HCT116 (cell line): ENCODE results near the gene RPS13. TPM values are rescaled to one million over a fixed set of nuclear protein-coding genes. Genes with fewer than 3 reads are reported as not detected.

Experiments used
- ATAC-seq: fragments of 200-7000 bp; cut with Tn5 transposase; 2 replicates; pipeline ENCODE4 v1.9.1; 2020; ENCODE audit warnings: mild to moderate bottlenecking, moderate library complexity
- BruUV-seq: library from RNA; stranded (reverse); fragments of 400-500 nt; replicated peaks from 2 replicates; lab custom pipeline; 2021; lab: Mats Ljungman, UMichigan
- CTCF ChIA-PET: fragments of 300-600 bp; sonication (Branson Sonifier 250); formaldehyde crosslinking; loops from one replicate; lab custom pipeline; 2021; ENCODE audit warnings: antibody characterized with exemption; lab: Charles Lee
- POLR2A ChIA-PET: fragments of 300-600, 350-600 bp; sonication (Branson Sonifier 250); formaldehyde crosslinking; loops from one replicate; lab custom pipeline; 2021; ENCODE audit warnings: antibody characterized with exemption; lab: Charles Lee
- RAD21 ChIA-PET, 2 experiments: fragments of 300-600 bp; sonication (Branson Sonifier 250); formaldehyde crosslinking; loops; one replicate each; lab custom pipeline; 2023; ENCODE audit warnings: low total read pairs in 2 of 2; ENCODE audit not compliant: uncharacterized antibody in 2 of 2, unreplicated experiment in 2 of 2, low non-redundant PET in 1 of 2; lab: Charles Lee
- DNase-seq: peaks from one replicate; pipeline ENCODE4 v3.0.0-alpha.2; 2010; ENCODE audit warnings: low read depth, low spot score
- H2AFZ ChIP-seq: fragments of 200-600 bp; shearing (Covaris generic), sonication (generic); 2 replicates; pipeline ENCODE4 v1.6.1; 2017; ENCODE audit warnings: low read depth, mixed run types, mixed read lengths, antibody characterized with exemption, low read length; ENCODE audit not compliant: poor library complexity, severe bottlenecking
- H3K27ac ChIP-seq: 2 replicates; pipeline ENCODE4 v1.5.1; 2012; ENCODE audit warnings: low read depth, low read length
- H3K27me3 ChIP-seq: fragments of 200-600 bp; sonication (generic); 2 replicates; pipeline ENCODE4 v1.6.1; 2016; ENCODE audit warnings: mixed run types, low read length, mixed read lengths; ENCODE audit not compliant: insufficient read depth
- H3K36me3 ChIP-seq, 2 experiments: fragments of 200-500 bp in 1 of 2; fragments of 200-600 bp in 1 of 2; sonication (Bioruptor generic) in 1 of 2; sonication (generic) in 1 of 2; 2 replicates each; pipeline versions ENCODE4 v1.5.1 to v1.6.1; 2014 to 2016; ENCODE audit warnings: low read length in 2 of 2, inconsistent platforms in 1 of 2, mixed read lengths in 1 of 2, mixed run types in 1 of 2; ENCODE audit not compliant: insufficient read depth in 2 of 2, control insufficient read depth in 1 of 2
- H3K4me1 ChIP-seq, 2 experiments: fragments of 200-600 bp in 1 of 2; sonication (generic) in 1 of 2; 2 replicates each; pipeline versions ENCODE4 v1.5.1 to v1.6.1; 2012 to 2017; ENCODE audit warnings: low read length in 2 of 2, inconsistent platforms in 1 of 2, mild to moderate bottlenecking in 1 of 2, mixed read lengths in 1 of 2, mixed run types in 1 of 2, moderate library complexity in 1 of 2; ENCODE audit not compliant: insufficient read depth in 2 of 2, control insufficient read depth in 1 of 2
- H3K4me2 ChIP-seq: fragments of 200-600 bp; sonication (generic); 2 replicates; pipeline ENCODE4 v1.6.1; 2017; ENCODE audit warnings: mixed run types, low read length, mixed read lengths
- H3K4me3 ChIP-seq, 2 experiments: fragments of 200-600 bp in 1 of 2; sonication (generic) in 1 of 2; replicated peaks in 1 of 2; 2 replicates each; pipeline ENCODE4 v1.5.1; 2011 to 2016; ENCODE audit warnings: low read length in 2 of 2, control low read depth in 1 of 2, low read depth in 1 of 2, mild to moderate bottlenecking in 1 of 2, mixed read lengths in 1 of 2, mixed run types in 1 of 2
- H3K79me2 ChIP-seq: fragments of 200-600 bp; sonication (generic); 2 replicates; pipeline ENCODE4 v1.6.1; 2017; ENCODE audit warnings: mild to moderate bottlenecking, mixed run types, low read length, moderate library complexity, mixed read lengths; ENCODE audit not compliant: insufficient read depth
- H3K9ac ChIP-seq: fragments of 200-600 bp; sonication (generic); 2 replicates; pipeline ENCODE4 v1.6.1; 2016; ENCODE audit warnings: low read length, mixed read lengths
- H3K9me2 ChIP-seq: fragments of 200-600 bp; sonication (generic), shearing (Covaris generic); 2 replicates; pipeline ENCODE4 v1.6.1; 2017; ENCODE audit warnings: mixed run types, mild to moderate bottlenecking, moderate library complexity; ENCODE audit not compliant: insufficient read depth
- H3K9me3 ChIP-seq, 2 experiments: fragments of 200-500 bp in 1 of 2; fragments of 200-600 bp in 1 of 2; sonication (Bioruptor generic) in 1 of 2; sonication (generic) in 1 of 2; 2 replicates each; pipeline ENCODE4 v1.6.1; 2014 to 2017; ENCODE audit warnings: low read length in 2 of 2, mixed read lengths in 2 of 2, inconsistent platforms in 1 of 2, low read depth in 1 of 2, mild to moderate bottlenecking in 1 of 2, mixed run types in 1 of 2, moderate library complexity in 1 of 2; ENCODE audit not compliant: control insufficient read depth in 1 of 2, insufficient read depth in 1 of 2
- H4K20me1 ChIP-seq: fragments of 200-600 bp; sonication (generic), shearing (Covaris generic); 2 replicates; pipeline ENCODE4 v1.6.1; 2017; ENCODE audit warnings: mixed run types, mild to moderate bottlenecking, moderate library complexity; ENCODE audit not compliant: insufficient read depth
- CBX3 ChIP-seq: IDR thresholded peaks from 2 replicates; pipeline ENCODE4 v1.6.1; 2012; ENCODE audit warnings: low read depth
- CEBPB ChIP-seq: IDR thresholded peaks from 2 replicates; pipeline ENCODE4 v1.6.1; 2012; ENCODE audit warnings: low read depth
- EGR1 ChIP-seq: IDR thresholded peaks from 2 replicates; pipeline ENCODE4 v1.6.1; 2012; ENCODE audit warnings: low read depth
- EZH2 ChIP-seq: fragments of 200-600 bp; sonication (generic); IDR thresholded peaks from 2 replicates; pipeline ENCODE4 v1.6.1; 2017; ENCODE audit warnings: antibody characterized with exemption, mixed run types
- EZH2phosphoT487 ChIP-seq: fragments of 200-600 bp; IDR thresholded peaks from 2 replicates; pipeline ENCODE4 v1.6.1; 2018; ENCODE audit warnings: antibody characterized with exemption, borderline replicate concordance
- JUND ChIP-seq: IDR thresholded peaks from 2 replicates; pipeline ENCODE4 v1.6.1; 2012
- MAX ChIP-seq: IDR thresholded peaks from 2 replicates; pipeline ENCODE4 v1.6.1; 2012
- POLR2A ChIP-seq: IDR thresholded peaks from 2 replicates; pipeline ENCODE4 v1.7.0; 2011; ENCODE audit warnings: borderline replicate concordance; ENCODE audit not compliant: insufficient read depth, insufficient read length; ENCODE audit errors: extremely low read depth
- POLR2AphosphoS5 ChIP-seq: IDR thresholded peaks from 2 replicates; pipeline ENCODE4 v1.6.1; 2011; ENCODE audit warnings: mild to moderate bottlenecking, low read depth, low read length, moderate library complexity
- RAD21 ChIP-seq: IDR thresholded peaks from 2 replicates; pipeline ENCODE4 v1.6.1; 2012; ENCODE audit warnings: low read depth, mild to moderate bottlenecking
- REST ChIP-seq: IDR thresholded peaks from 2 replicates; pipeline ENCODE4 v1.6.1; 2012; ENCODE audit warnings: low read depth
- SIN3A ChIP-seq: IDR thresholded peaks from 2 replicates; pipeline ENCODE4 v1.6.1; 2012; ENCODE audit warnings: low read depth
- SP1 ChIP-seq: IDR thresholded peaks from 2 replicates; pipeline ENCODE4 v1.6.1; 2012; ENCODE audit warnings: low read depth
- SRF ChIP-seq: IDR thresholded peaks from 2 replicates; pipeline ENCODE4 v1.6.1; 2012; ENCODE audit warnings: low read depth
- TCF7L2 ChIP-seq: IDR thresholded peaks from 2 replicates; pipeline ENCODE4 v1.7.0; 2011; ENCODE audit warnings: borderline replicate concordance, inconsistent platforms; ENCODE audit not compliant: insufficient read depth, insufficient read length; ENCODE audit errors: extremely low read depth
- YY1 ChIP-seq: IDR thresholded peaks from 2 replicates; pipeline ENCODE4 v1.6.1; 2011; ENCODE audit warnings: low read length, low read depth, moderate library complexity, mild to moderate bottlenecking; ENCODE audit not compliant: insufficient replicate concordance; ENCODE audit errors: extremely low read depth
- ZFX ChIP-seq: fragments of 450-650 bp; IDR thresholded peaks from 2 replicates; pipeline ENCODE4 v1.6.1; 2017
- intact Hi-C: fragments of 100-400 bp; cut with micrococcal nuclease; formaldehyde crosslinking; loops from 2 replicates; pipeline ENCODE4 v1.10.0; 2022
- total RNA-seq: library from RNA; stranded (reverse); gene quantifications from one replicate; pipeline ENCODE4 v1.2.1, GENCODE V29; 2021; ENCODE audit not compliant: unreplicated experiment
- TF ChIP-seq, protein P1 (sequence below): IDR thresholded peaks from 2 replicates; pipeline ENCODE4 v1.6.1; 2012

RPS13 gene
- total RNA-seq, 1 experiment from 2014 or later, result 1,312 TPM

DNA sequence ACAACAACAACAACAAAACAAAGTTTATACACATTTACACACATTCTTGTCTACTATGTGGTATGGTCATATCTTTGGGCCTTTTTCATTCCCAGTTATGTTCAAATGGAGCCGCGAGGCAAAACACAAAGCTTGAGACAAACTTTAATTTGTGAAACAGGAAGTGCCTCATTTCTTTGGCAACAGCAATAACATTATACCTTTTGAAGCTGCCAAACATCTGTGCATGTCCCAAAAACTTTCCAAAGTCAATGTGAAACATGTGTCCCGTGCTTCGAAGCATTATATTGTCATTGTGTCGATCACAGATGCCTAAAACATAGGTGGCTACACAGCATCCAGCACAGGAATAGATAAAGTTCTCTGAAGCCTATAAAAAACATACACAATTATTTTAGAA is 25.0 kb upstream of the RPS13 start:
- DNase-seq, result no peak
- ChIA-PET POLR2A (no interaction called here), RAD21 (no interaction called here), CTCF (no interaction called here)
- no peaks in the 10 kb centered on the region for H3K9me2 ChIP-seq
- H3K4me2 ChIP-seq, result no peak overlapping the region
- BruUV-seq, result no TSS peak
- no peak overlapping the region for H3K27ac ChIP-seq
- no peak overlapping the region for H2AFZ ChIP-seq
- intact Hi-C loops, result no loop called here
- H3K36me3 ChIP-seq, result peaks cover 27 to 36% of the 10 kb centered on the region in 2 experiments
- H3K79me2 ChIP-seq, result no peaks in the 10 kb centered on the region
- no peaks in the 10 kb centered on the region for H3K27me3 ChIP-seq
- no peak overlapping the region for H3K9ac ChIP-seq
- H3K9me3 ChIP-seq, result no peaks in the 10 kb centered on the region
- H4K20me1 ChIP-seq, result no peaks in the 10 kb centered on the region
- TF ChIP-seq TCF7L2 (no peak), POLR2A (no peak), CBX3 (no peak), EZH2phosphoT487 (no peak), RAD21 (no peak), EZH2 (no peak), SP1 (no peak), EGR1 (no peak), ZFX (no peak), SIN3A (no peak), POLR2AphosphoS5 (no peak), CEBPB (no peak), YY1 (no peak), SRF (no peak), JUND (no peak), REST (no peak), MAX (no peak)
- TF ChIP-seq, protein P1, sequence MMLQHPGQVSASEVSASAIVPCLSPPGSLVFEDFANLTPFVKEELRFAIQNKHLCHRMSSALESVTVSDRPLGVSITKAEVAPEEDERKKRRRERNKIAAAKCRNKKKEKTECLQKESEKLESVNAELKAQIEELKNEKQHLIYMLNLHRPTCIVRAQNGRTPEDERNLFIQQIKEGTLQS, result no peak
- TF ChIP-seq, all 23 proteins: peak for 0
- H3K4me3 ChIP-seq, result no peak overlapping the region
- no peak for ATAC-seq
- H3K4me1 ChIP-seq, result no peaks in the 10 kb centered on the region
